B cell (primary cell): ENCODE data around the gene CEACAM3. TPM values are rescaled to one million over a fixed set of nuclear protein-coding genes. Genes with fewer than 3 reads are reported as not detected.

Source experiments
- ATAC-seq: fragments of 200-7000 bp; cut with Tn5 transposase; one replicate; pipeline ENCODE4 v1.10.0; 2021; ENCODE audit warnings: low read depth, mild to moderate bottlenecking, moderate number of reproducible peaks, moderate library complexity
- CTCF ChIA-PET: fragments of 350-600 bp; sonication (Branson Sonifier 250); formaldehyde crosslinking; loops from one replicate; lab custom pipeline; 2021; ENCODE audit warnings: antibody characterized with exemption, inconsistent platforms; lab: Charles Lee
- POLR2A ChIA-PET: fragments of 350-600 bp; sonication (Branson Sonifier 250); formaldehyde crosslinking; loops from one replicate; lab custom pipeline; 2021; ENCODE audit warnings: antibody characterized with exemption; lab: Charles Lee
- DNase-seq: peaks from one replicate; pipeline ENCODE4 v3.0.0; 2013
- H2AFZ ChIP-seq: 2 replicates; pipeline ENCODE4 v1.6.1; 2012; ENCODE audit warnings: mild to moderate bottlenecking, low read depth, low read length; ENCODE audit not compliant: insufficient read depth, poor library complexity, severe bottlenecking
- H3K27ac ChIP-seq, 2 donors: 1 replicate in 1 of 2; 2 replicates in 1 of 2; pipeline ENCODE4 v1.5.1; 2012 to 2013; ENCODE audit warnings: low read length in 2 of 2, mild to moderate bottlenecking in 2 of 2, moderate library complexity in 1 of 2
- H3K27me3 ChIP-seq, 4 experiments: fragments of 200-600 bp in 1 of 4; sonication (generic) in 1 of 4; replicated peaks in 1 of 4; 1 replicate in 2 of 4; 2 replicates in 2 of 4; pipeline versions ENCODE4 v1.6.1 to v1.7.0; 2013 to 2016; ENCODE audit warnings: low read length in 3 of 4, mild to moderate bottlenecking in 2 of 4, mixed read lengths in 1 of 4, moderate library complexity in 1 of 4; ENCODE audit not compliant: insufficient read depth in 4 of 4, control insufficient read depth in 3 of 4; ENCODE audit errors: control extremely low read depth in 1 of 4
- H3K36me3 ChIP-seq, 2 experiments: replicated peaks in 1 of 2; 1 replicate in 1 of 2; 2 replicates in 1 of 2; pipeline versions ENCODE4 v1.6.1 to v1.7.1; 2013; ENCODE audit warnings: low read length in 1 of 2; ENCODE audit not compliant: insufficient read depth in 2 of 2, control insufficient read depth in 1 of 2; ENCODE audit errors: control extremely low read depth in 1 of 2, extremely low read depth in 1 of 2
- H3K4me1 ChIP-seq, 2 donors: fragments of 200-600 bp in 1 of 2; sonication (generic) in 1 of 2; 1 replicate in 1 of 2; 2 replicates in 1 of 2; pipeline versions ENCODE4 v1.5.1 to v1.6.1; 2013 to 2017; ENCODE audit warnings: low read length in 2 of 2; ENCODE audit not compliant: control insufficient read depth in 2 of 2, insufficient read depth in 2 of 2
- H3K4me2 ChIP-seq: replicated peaks from 2 replicates; pipeline ENCODE3; 2012; ENCODE audit warnings: mild to moderate bottlenecking, low read depth, low read length; ENCODE audit not compliant: poor library complexity, severe bottlenecking
- H3K4me3 ChIP-seq, 5 experiments: fragments of 200-600 bp in 1 of 5; sonication (generic) in 1 of 5; 1 replicate in 3 of 5; 2 replicates in 2 of 5; pipeline versions ENCODE4 v1.5.1 to v1.7.0; 2011 to 2016; ENCODE audit warnings: low read length in 4 of 5, mild to moderate bottlenecking in 4 of 5, low read depth in 2 of 5, control low read depth in 1 of 5, moderate library complexity in 1 of 5; ENCODE audit not compliant: insufficient read depth in 1 of 5; ENCODE audit errors: control extremely low read depth in 1 of 5, extremely low read depth in 1 of 5
- H3K79me2 ChIP-seq: fragments of 200-600 bp; sonication (generic); one replicate; pipeline ENCODE4 v1.6.0; 2016; ENCODE audit warnings: low read length; ENCODE audit not compliant: control insufficient read depth, insufficient read depth
- H3K9ac ChIP-seq: fragments of 200-600 bp; sonication (generic); 2 replicates; pipeline ENCODE4 v1.6.1; 2017; ENCODE audit warnings: mild to moderate bottlenecking, low read length, moderate library complexity
- H3K9me3 ChIP-seq, 3 donors: one replicate each; pipeline versions ENCODE4 v1.6.1 to v1.7.1; 2013; ENCODE audit warnings: low read length in 2 of 3; ENCODE audit not compliant: control insufficient read depth in 2 of 3, insufficient read depth in 1 of 3; ENCODE audit errors: control extremely low read depth in 1 of 3
- H4K20me1 ChIP-seq: 2 replicates; pipeline ENCODE4 v1.6.0; 2012; ENCODE audit warnings: mild to moderate bottlenecking, low read length; ENCODE audit not compliant: insufficient read depth, control insufficient read depth, poor library complexity, severe bottlenecking
- H3K27ac Mint-ChIP-seq: one replicate; pipeline ENCODE4 v1.8.0; 2021; ENCODE audit warnings: mixed read lengths
- H3K27me3 Mint-ChIP-seq: one replicate; pipeline ENCODE4 v1.8.0; 2021; ENCODE audit warnings: mixed read lengths
- H3K4me1 Mint-ChIP-seq: one replicate; pipeline ENCODE4 v1.8.0; 2021; ENCODE audit warnings: mixed read lengths
- H3K4me3 Mint-ChIP-seq: one replicate; pipeline ENCODE4 v1.8.0; 2021; ENCODE audit warnings: mixed read lengths
- H3K9me3 Mint-ChIP-seq: one replicate; pipeline ENCODE4 v1.8.0; 2022; ENCODE audit warnings: mixed read lengths; ENCODE audit not compliant: insufficient read depth
- EZH2 ChIP-seq: IDR thresholded peaks from 2 replicates; pipeline ENCODE4 v1.6.1; 2012; ENCODE audit warnings: borderline replicate concordance, low read depth, mild to moderate bottlenecking, moderate library complexity, low read length; ENCODE audit not compliant: insufficient read depth, poor library complexity, severe bottlenecking
- WGBS: methylation state at CpG from one replicate; pipeline ENCODE4 v1.1.5; 2013; ENCODE audit warnings: missing lambda C conversion rate; ENCODE audit not compliant: insufficient coverage; 5-methylcytosine and 5-hydroxymethylcytosine counted together
- intact Hi-C: fragments of 100-400 bp; cut with micrococcal nuclease; formaldehyde crosslinking; loops from one replicate; pipeline ENCODE4 v1.10.0; 2022
- polyA plus RNA-seq: library from polyadenylated mRNA; depleted of rRNA; stranded (reverse); fragments of >200 nt; gene quantifications from 2 replicates; pipeline ENCODE4 v1.2.3, GENCODE V29; 2012
- total RNA-seq, 2 donors: library from RNA; stranded (reverse); fragments of 120-200 nt in 1 of 2; gene quantifications; 1 replicate in 1 of 2; 2 replicates in 1 of 2; pipeline versions ENCODE4 v1.2.3 to v1.2.4, GENCODE V29; 2013 to 2022
- TF ChIP-seq, protein P1 (sequence below): fragments of 200-600 bp; IDR thresholded peaks from one replicate; pipeline ENCODE4 v1.8.0; 2022; ENCODE audit warnings: antibody characterized with exemption, mild to moderate bottlenecking

The CEACAM3 gene
- total and polyA plus RNA-seq, 2 donors (not counting 1 experiment from before 2014, with no cell fraction given): not detected

DNA sequence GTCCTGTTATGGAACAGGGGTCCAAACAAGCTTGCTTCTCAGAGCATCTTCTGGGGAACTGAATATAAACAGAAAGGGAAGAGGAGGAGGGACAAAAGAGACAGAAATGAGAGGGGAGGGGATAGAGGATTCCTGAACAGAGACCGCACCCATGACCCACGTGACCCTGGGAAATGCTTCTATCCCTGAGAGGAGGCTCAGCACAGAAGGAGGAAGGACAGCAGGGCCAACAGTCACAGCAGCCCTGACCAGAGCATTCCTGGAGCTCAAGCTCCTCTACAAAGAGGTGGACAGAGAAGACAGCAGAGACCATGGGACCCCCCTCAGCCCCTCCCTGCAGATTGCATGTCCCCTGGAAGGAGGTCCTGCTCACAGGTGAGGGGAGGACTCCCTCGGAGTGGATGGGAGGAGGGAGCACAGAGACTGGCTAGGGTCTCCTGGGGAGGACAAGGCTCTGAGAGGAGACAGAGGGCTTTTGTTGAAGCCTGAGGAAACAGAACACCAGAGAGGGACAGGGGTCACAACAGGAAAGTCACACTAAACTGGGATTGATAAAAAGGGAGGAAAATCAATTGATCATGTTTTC is 41.0 kb upstream of the CEACAM3 start, which contains the start of gene CEACAM6:
TSS of gene CEACAM6 (plus strand) at position 203 of the 586 bp plus-strand sequence. CDS start at position 312, 109 bp downstream.
- Histone ChIP-seq H2AFZ (no peak within 1 kb of the TSS), H3K27me3 (peaks cover 0 to 7% (median 0%) of the 10 kb centered on the region in 4 experiments), H3K27ac (no peak within 1 kb of the TSS), H3K4me1 (peaks cover 0 to 8% of the 10 kb centered on the region in 2 donors), H3K79me2 (no peaks in the 10 kb centered on the region), H3K4me2 (no peak within 1 kb of the TSS), H3K9ac (no peak within 1 kb of the TSS), H3K36me3 (no peaks in the 10 kb centered on the region), H4K20me1 (no peaks in the 10 kb centered on the region), H3K9me3 (no peaks in the 10 kb centered on the region), H3K4me3 (no peak within 1 kb of the TSS)
- TF ChIP-seq EZH2: no peak
- TF ChIP-seq, protein P1, sequence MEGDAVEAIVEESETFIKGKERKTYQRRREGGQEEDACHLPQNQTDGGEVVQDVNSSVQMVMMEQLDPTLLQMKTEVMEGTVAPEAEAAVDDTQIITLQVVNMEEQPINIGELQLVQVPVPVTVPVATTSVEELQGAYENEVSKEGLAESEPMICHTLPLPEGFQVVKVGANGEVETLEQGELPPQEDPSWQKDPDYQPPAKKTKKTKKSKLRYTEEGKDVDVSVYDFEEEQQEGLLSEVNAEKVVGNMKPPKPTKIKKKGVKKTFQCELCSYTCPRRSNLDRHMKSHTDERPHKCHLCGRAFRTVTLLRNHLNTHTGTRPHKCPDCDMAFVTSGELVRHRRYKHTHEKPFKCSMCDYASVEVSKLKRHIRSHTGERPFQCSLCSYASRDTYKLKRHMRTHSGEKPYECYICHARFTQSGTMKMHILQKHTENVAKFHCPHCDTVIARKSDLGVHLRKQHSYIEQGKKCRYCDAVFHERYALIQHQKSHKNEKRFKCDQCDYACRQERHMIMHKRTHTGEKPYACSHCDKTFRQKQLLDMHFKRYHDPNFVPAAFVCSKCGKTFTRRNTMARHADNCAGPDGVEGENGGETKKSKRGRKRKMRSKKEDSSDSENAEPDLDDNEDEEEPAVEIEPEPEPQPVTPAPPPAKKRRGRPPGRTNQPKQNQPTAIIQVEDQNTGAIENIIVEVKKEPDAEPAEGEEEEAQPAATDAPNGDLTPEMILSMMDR: no peak
- ChIA-PET CTCF (interaction anchor here (1.1 to 5.6 kb wide), 10 partner anchors 8 to 113 kb away, joined by 3 to 114 read pairs (median 22); no protein-coding TSS in a partner anchor), POLR2A (no interaction called here)
- H3K4me1 Mint-ChIP-seq: peaks cover 1% of the 10 kb centered on the region
- H3K9me3 Mint-ChIP-seq: no peaks in the 10 kb centered on the region
- ATAC-seq (no peak), DNase-seq (no peak)
- intact Hi-C loops: no loop called here
- no peak within 1 kb of the TSS for H3K4me3 Mint-ChIP-seq
- peaks cover 14% of the 10 kb centered on the region for H3K27me3 Mint-ChIP-seq
- WGBS: 78% methylated on average over 2 of the region's 3 CpGs
- no peak within 1 kb of the TSS for H3K27ac Mint-ChIP-seq

DNA sequence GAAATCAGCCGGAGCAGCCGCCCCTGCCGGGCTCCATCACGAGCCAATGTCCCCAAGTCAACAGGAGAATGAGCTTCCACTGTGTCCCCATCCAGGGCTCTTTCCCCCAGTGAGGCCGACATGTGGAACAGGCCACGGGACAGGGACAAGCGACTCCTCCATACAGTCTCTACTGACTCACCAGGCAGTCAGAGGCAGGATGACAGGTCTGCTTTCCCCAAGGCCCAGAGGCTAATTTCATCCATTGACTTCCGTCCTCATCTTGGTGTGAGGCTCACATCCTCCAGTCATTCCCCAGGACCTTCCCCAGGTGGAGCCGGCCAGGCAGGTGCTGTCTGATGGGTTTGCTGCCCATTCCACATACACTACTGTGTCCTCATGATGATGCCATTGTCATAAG is 37.5 kb upstream of the CEACAM3 start:
- Mint-ChIP-seq H3K27ac (no peak overlapping the region), H3K4me1 (peaks cover under 1% of the 10 kb centered on the region), H3K4me3 (no peak overlapping the region), H3K9me3 (no peaks in the 10 kb centered on the region), H3K27me3 (peaks cover 21% of the 10 kb centered on the region)
- H3K79me2 ChIP-seq: no peaks in the 10 kb centered on the region
- 90% methylated on average over 8 of the region's 9 CpGs for WGBS
- intact Hi-C loops: no loop called here
- peaks cover 0 to 1% of the 10 kb centered on the region in 2 donors for H3K4me1 ChIP-seq
- no peak overlapping the region for H3K4me2 ChIP-seq
- ChIA-PET CTCF (no interaction called here), POLR2A (no interaction called here)
- no peak overlapping the region for H3K9ac ChIP-seq
- peaks cover 0 to 9% (median 0%) of the 10 kb centered on the region in 4 experiments for H3K27me3 ChIP-seq
- no peak overlapping the region for H3K4me3 ChIP-seq
- no peak for TF ChIP-seq EZH2
- TF ChIP-seq, protein P1: no peak
- no peak overlapping the region for H2AFZ ChIP-seq
- no peak for DNase-seq
- H3K27ac ChIP-seq: no peak overlapping the region
- H3K9me3 ChIP-seq: no peaks in the 10 kb centered on the region
- ATAC-seq: no peak
- no peaks in the 10 kb centered on the region for H3K36me3 ChIP-seq
- no peaks in the 10 kb centered on the region for H4K20me1 ChIP-seq
